SK-N-SH (cell line): ENCODE data around the gene RITA1. TPM values are rescaled to one million over a fixed set of nuclear protein-coding genes. Genes with fewer than 3 reads are reported as not detected.

Source experiments
- CTCF ChIA-PET: fragments of 300-600, 350-600 bp; formaldehyde crosslinking; extraction: SDS; loops from one replicate; lab custom pipeline; 2021; lab: Yijun Ruan, JAX
- POLR2A ChIA-PET: fragments of 350-600 bp; sonication (Branson Sonifier 250); formaldehyde crosslinking; extraction: SDS; loops from one replicate; lab custom pipeline; 2020; ENCODE audit warnings: antibody characterized with exemption, inconsistent platforms; lab: Yijun Ruan, JAX
- DNase-seq: peaks from one replicate; pipeline ENCODE4 v3.0.0; 2012
- H2AFZ ChIP-seq: fragments of 200-600 bp; sonication (generic); 2 replicates; pipeline ENCODE4 v1.8.1; 2016; ENCODE audit warnings: antibody characterized with exemption, mild to moderate bottlenecking, low read depth
- H3F3A ChIP-seq: fragments of 200-600 bp; sonication (generic); replicated peaks from 2 replicates; pipeline ENCODE3; 2016; ENCODE audit warnings: antibody characterized with exemption, mild to moderate bottlenecking; ENCODE audit not compliant: insufficient read depth
- H3K27ac ChIP-seq, 2 experiments: fragments of 200-500 bp in 1 of 2; fragments of 200-600 bp in 1 of 2; sonication (Bioruptor generic) in 1 of 2; sonication (generic), shearing (Covaris generic) in 1 of 2; 2 replicates each; pipeline versions ENCODE4 v1.5.1 to v1.6.1; 2014 to 2016; ENCODE audit warnings: low read depth in 2 of 2, inconsistent platforms in 1 of 2, low read length in 1 of 2, mild to moderate bottlenecking in 1 of 2, mixed read lengths in 1 of 2
- H3K27me3 ChIP-seq: fragments of 200-600 bp; sonication (generic), shearing (Covaris generic); 2 replicates; pipeline ENCODE4 v1.6.1; 2016; ENCODE audit warnings: mixed run types; ENCODE audit not compliant: insufficient read depth
- H3K36me3 ChIP-seq, 2 experiments: fragments of 200-500 bp in 1 of 2; fragments of 200-600 bp in 1 of 2; sonication (Bioruptor generic) in 1 of 2; sonication (generic) in 1 of 2; replicated peaks in 1 of 2; 2 replicates each; pipeline versions ENCODE3 to v1.5.1; 2014 to 2016; ENCODE audit warnings: low read length in 1 of 2, mild to moderate bottlenecking in 1 of 2; ENCODE audit not compliant: insufficient read depth in 2 of 2, control insufficient read depth in 1 of 2
- H3K4me1 ChIP-seq, 2 experiments: fragments of 200-500 bp in 1 of 2; fragments of 200-600 bp in 1 of 2; sonication (Bioruptor generic) in 1 of 2; sonication (generic), shearing (Covaris generic) in 1 of 2; 2 replicates each; pipeline versions ENCODE4 v1.5.1 to v1.6.1; 2014 to 2016; ENCODE audit warnings: low read depth in 1 of 2, low read length in 1 of 2, mixed run types in 1 of 2; ENCODE audit not compliant: insufficient read depth in 2 of 2, control insufficient read depth in 1 of 2
- H3K4me2 ChIP-seq: fragments of 200-600 bp; sonication (generic), shearing (Covaris generic); 2 replicates; pipeline ENCODE4 v1.6.1; 2017; ENCODE audit warnings: mixed run types
- H3K4me3 ChIP-seq, 2 experiments: fragments of 200-500 bp in 1 of 2; fragments of 200-600 bp in 1 of 2; sonication (Bioruptor generic) in 1 of 2; sonication (generic), shearing (Covaris generic) in 1 of 2; 2 replicates each; pipeline versions ENCODE4 v1.5.1 to v1.8.1; 2014 to 2016; ENCODE audit warnings: low read depth in 2 of 2, inconsistent platforms in 1 of 2, low read length in 1 of 2, mild to moderate bottlenecking in 1 of 2, mixed read lengths in 1 of 2, moderate library complexity in 1 of 2
- H3K79me2 ChIP-seq: fragments of 200-600 bp; sonication (generic); 2 replicates; pipeline ENCODE4 v1.8.1; 2017; ENCODE audit warnings: mild to moderate bottlenecking; ENCODE audit not compliant: insufficient read depth
- H3K9ac ChIP-seq: fragments of 200-600 bp; sonication (generic); 2 replicates; pipeline ENCODE4 v1.6.1; 2017; ENCODE audit warnings: mixed run types
- H3K9me2 ChIP-seq: fragments of 200-600 bp; sonication (generic); 2 replicates; pipeline ENCODE4 v1.6.1; 2017; ENCODE audit warnings: mixed run types
- H3K9me3 ChIP-seq: fragments of 200-600 bp; sonication (generic); 2 replicates; pipeline ENCODE4 v1.6.1; 2017; ENCODE audit warnings: mixed run types, mild to moderate bottlenecking, moderate library complexity
- H4K20me1 ChIP-seq: fragments of 200-600 bp; sonication (generic); 2 replicates; pipeline ENCODE4 v1.6.1; 2017; ENCODE audit warnings: mild to moderate bottlenecking, mixed run types; ENCODE audit not compliant: insufficient read depth
- GABPA ChIP-seq: IDR thresholded peaks from 2 replicates; pipeline ENCODE4 v1.4.0; 2012; ENCODE audit warnings: low read depth, mild to moderate bottlenecking
- MEF2A ChIP-seq: IDR thresholded peaks from 2 replicates; pipeline ENCODE4 v1.4.0; 2012; ENCODE audit warnings: low read depth, borderline replicate concordance
- NRF1 ChIP-seq: IDR thresholded peaks from 2 replicates; pipeline ENCODE4 v1.6.1; 2012; ENCODE audit warnings: low read depth, mild to moderate bottlenecking, low read length
- RCOR1 ChIP-seq: fragments of 150-350 bp; IDR thresholded peaks from 2 replicates; pipeline ENCODE4 v1.6.1; 2017; ENCODE audit warnings: antibody characterized with exemption, low read length
- RFX5 ChIP-seq: IDR thresholded peaks from 2 replicates; pipeline ENCODE4 v1.6.1; 2012; ENCODE audit warnings: mild to moderate bottlenecking, improper control_type of control experiment, low read length
- TAF1 ChIP-seq: IDR thresholded peaks from 2 replicates; pipeline ENCODE4 v1.6.1; 2012; ENCODE audit warnings: low read depth, mild to moderate bottlenecking, low read length, moderate library complexity, borderline replicate concordance
- YY1 ChIP-seq: IDR thresholded peaks from 2 replicates; pipeline ENCODE4 v1.4.0; 2012; ENCODE audit warnings: low read depth, mild to moderate bottlenecking
- WGBS: methylation state at CpG from one replicate; pipeline ENCODE4 v1.1.6; 2017; ENCODE audit warnings: low lambda C conversion rate; 5-methylcytosine and 5-hydroxymethylcytosine counted together
- polyA plus RNA-seq, 3 experiments: library from polyadenylated mRNA; depleted of rRNA; stranded (reverse); fragments of >200 nt; gene quantifications; 2 replicates each; pipeline ENCODE4 v1.2.3, GENCODE V29; 2012
- TF ChIP-seq, protein P1 (sequence below): IDR thresholded peaks from 2 replicates; pipeline ENCODE4 v1.6.1; 2012; ENCODE audit warnings: mild to moderate bottlenecking, low read depth, low read length, moderate library complexity
- TF ChIP-seq, protein P2 (sequence below): fragments of 150-350 bp; IDR thresholded peaks from 2 replicates; pipeline ENCODE4 v1.6.1; 2016; ENCODE audit warnings: mild to moderate bottlenecking, low read depth, low read length
- TF ChIP-seq, protein P3 (sequence below): IDR thresholded peaks from 2 replicates; pipeline ENCODE4 v1.4.0; 2012; ENCODE audit warnings: low read depth, borderline replicate concordance

Gene RITA1
- polyA plus RNA-seq, 1 of the 3 experiments (the other 2 are of a cell fraction): 21.1 TPM

DNA sequence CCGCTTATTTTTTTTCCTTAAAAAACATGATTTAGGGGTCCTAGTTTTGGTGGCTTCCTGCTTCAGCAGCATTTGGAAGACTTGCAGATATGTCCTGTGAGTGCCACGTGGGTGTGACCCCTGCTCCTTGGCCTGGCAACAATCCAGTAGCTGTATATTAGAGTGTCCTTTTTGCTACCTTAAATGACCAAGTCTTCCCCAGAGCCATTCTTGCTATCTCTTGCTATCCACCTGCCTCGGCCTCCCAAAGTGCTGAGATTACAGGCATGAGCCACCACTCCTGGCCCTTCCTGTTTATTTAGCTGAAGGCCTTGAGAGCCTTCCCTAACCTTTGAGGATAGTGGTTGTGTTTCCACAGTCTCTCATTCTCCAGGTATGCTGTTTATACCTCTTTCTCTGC, 52.8 kb downstream of the RITA1 start:
- Histone ChIP-seq H4K20me1 (no peaks in the 10 kb centered on the region), H2AFZ (no peak overlapping the region), H3K4me2 (no peak overlapping the region), H3K79me2 (no peaks in the 10 kb centered on the region), H3K27me3 (no peaks in the 10 kb centered on the region), H3K36me3 (no peaks in the 10 kb centered on the region), H3F3A (peaks cover 3% of the 10 kb centered on the region), H3K4me3 (no peak overlapping the region), H3K27ac (no peak overlapping the region), H3K9me3 (no peaks in the 10 kb centered on the region), H3K4me1 (peaks cover 5 to 18% of the 10 kb centered on the region in 2 experiments; a peak in 2 of 4 replicates), H3K9me2 (no peaks in the 10 kb centered on the region), H3K9ac (no peak overlapping the region)
- WGBS: 57% methylated on average over 3 of the region's 3 CpGs
- TF ChIP-seq, protein P1, sequence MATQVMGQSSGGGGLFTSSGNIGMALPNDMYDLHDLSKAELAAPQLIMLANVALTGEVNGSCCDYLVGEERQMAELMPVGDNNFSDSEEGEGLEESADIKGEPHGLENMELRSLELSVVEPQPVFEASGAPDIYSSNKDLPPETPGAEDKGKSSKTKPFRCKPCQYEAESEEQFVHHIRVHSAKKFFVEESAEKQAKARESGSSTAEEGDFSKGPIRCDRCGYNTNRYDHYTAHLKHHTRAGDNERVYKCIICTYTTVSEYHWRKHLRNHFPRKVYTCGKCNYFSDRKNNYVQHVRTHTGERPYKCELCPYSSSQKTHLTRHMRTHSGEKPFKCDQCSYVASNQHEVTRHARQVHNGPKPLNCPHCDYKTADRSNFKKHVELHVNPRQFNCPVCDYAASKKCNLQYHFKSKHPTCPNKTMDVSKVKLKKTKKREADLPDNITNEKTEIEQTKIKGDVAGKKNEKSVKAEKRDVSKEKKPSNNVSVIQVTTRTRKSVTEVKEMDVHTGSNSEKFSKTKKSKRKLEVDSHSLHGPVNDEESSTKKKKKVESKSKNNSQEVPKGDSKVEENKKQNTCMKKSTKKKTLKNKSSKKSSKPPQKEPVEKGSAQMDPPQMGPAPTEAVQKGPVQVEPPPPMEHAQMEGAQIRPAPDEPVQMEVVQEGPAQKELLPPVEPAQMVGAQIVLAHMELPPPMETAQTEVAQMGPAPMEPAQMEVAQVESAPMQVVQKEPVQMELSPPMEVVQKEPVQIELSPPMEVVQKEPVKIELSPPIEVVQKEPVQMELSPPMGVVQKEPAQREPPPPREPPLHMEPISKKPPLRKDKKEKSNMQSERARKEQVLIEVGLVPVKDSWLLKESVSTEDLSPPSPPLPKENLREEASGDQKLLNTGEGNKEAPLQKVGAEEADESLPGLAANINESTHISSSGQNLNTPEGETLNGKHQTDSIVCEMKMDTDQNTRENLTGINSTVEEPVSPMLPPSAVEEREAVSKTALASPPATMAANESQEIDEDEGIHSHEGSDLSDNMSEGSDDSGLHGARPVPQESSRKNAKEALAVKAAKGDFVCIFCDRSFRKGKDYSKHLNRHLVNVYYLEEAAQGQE: no peak
- TF ChIP-seq MEF2A: no peak
- no peak for TF ChIP-seq NRF1
- ChIA-PET POLR2A (no interaction called here), CTCF (interaction anchor here (1.0 to 1.7 kb wide), 3 partner anchors 13 to 46 kb away, joined by 3 to 4 read pairs (median 4); no protein-coding TSS in a partner anchor)
- DNase-seq: no peak

DNA sequence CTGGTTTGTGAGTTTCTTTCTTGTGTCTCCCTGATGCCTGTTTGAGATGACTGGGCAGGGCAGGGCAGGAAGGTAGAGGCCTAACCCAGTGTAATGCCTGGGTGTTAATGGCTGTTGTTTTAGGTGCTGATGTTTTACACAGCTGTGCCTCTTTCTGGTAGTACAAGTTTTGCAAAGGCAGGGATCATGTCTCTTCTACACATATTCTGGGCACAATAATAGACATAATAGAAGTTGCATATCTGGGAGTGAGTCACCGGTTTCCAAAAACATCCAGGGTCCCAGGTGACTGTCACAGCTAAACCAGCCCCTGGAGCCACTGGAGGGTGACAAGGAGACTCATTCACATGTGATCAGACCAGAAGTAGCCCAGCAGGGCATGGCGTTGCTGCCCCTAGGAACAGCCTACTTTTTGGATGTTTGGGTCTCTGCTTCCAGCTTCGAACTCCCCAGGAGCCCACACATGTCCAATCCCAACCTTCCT, 53.8 kb downstream of the RITA1 start:
- POLR2A ChIA-PET: no interaction called here
- no peaks in the 10 kb centered on the region for H3K79me2 ChIP-seq
- H3K4me1 ChIP-seq: peaks cover 11 to 26% of the 10 kb centered on the region in 2 experiments; a peak in 3 of 4 replicates
- no peak overlapping the region for H3K4me3 ChIP-seq
- no peak overlapping the region for H3K4me2 ChIP-seq
- DNase-seq: no peak
- 69% methylated on average over 3 of the region's 3 CpGs for WGBS
- H3K27ac ChIP-seq: no peak overlapping the region
- H3K27me3 ChIP-seq: no peaks in the 10 kb centered on the region
- H3K9me2 ChIP-seq: no peaks in the 10 kb centered on the region
- no peak overlapping the region for H2AFZ ChIP-seq
- CTCF ChIA-PET: interaction anchor here (1.3 to 1.7 kb wide), 2 partner anchors 14 to 45 kb away, joined by 3 to 4 read pairs; no protein-coding TSS in a partner anchor
- peaks cover 3% of the 10 kb centered on the region for H3F3A ChIP-seq
- no peaks in the 10 kb centered on the region for H4K20me1 ChIP-seq
- TF ChIP-seq TAF1 (no peak), NRF1 (no peak), RCOR1 (no peak), YY1 (no peak), GABPA (no peak), RFX5 (no peak), MEF2A (no peak)
- TF ChIP-seq, protein P2, sequence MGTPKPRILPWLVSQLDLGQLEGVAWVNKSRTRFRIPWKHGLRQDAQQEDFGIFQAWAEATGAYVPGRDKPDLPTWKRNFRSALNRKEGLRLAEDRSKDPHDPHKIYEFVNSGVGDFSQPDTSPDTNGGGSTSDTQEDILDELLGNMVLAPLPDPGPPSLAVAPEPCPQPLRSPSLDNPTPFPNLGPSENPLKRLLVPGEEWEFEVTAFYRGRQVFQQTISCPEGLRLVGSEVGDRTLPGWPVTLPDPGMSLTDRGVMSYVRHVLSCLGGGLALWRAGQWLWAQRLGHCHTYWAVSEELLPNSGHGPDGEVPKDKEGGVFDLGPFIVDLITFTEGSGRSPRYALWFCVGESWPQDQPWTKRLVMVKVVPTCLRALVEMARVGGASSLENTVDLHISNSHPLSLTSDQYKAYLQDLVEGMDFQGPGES: no peak
- TF ChIP-seq, protein P3, sequence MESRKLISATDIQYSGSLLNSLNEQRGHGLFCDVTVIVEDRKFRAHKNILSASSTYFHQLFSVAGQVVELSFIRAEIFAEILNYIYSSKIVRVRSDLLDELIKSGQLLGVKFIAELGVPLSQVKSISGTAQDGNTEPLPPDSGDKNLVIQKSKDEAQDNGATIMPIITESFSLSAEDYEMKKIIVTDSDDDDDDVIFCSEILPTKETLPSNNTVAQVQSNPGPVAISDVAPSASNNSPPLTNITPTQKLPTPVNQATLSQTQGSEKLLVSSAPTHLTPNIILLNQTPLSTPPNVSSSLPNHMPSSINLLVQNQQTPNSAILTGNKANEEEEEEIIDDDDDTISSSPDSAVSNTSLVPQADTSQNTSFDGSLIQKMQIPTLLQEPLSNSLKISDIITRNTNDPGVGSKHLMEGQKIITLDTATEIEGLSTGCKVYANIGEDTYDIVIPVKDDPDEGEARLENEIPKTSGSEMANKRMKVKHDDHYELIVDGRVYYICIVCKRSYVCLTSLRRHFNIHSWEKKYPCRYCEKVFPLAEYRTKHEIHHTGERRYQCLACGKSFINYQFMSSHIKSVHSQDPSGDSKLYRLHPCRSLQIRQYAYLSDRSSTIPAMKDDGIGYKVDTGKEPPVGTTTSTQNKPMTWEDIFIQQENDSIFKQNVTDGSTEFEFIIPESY: no peak
- TF ChIP-seq, all 33 proteins: peak for 0
- no peak overlapping the region for H3K9ac ChIP-seq
- no peaks in the 10 kb centered on the region for H3K9me3 ChIP-seq
- no peaks in the 10 kb centered on the region for H3K36me3 ChIP-seq
